ENCODE results near the gene MORN4. TPM values are rescaled to one million over a fixed set of nuclear protein-coding genes. Genes with fewer than 3 reads are reported as not detected.

MORN4 gene
- polyA plus RNA-seq, 1 donor (not counting 4 experiments of a cell fraction or from before 2014, with no cell fraction given): 9.1 TPM

- DNase-seq (ENCODE audit: low read depth, low spot score) (no peak), FAIRE-seq (no peak)
- TF ChIP-seq CTCF (optimal IDR thresholded peaks at IDR 0.05 in 1 of 3, IDR thresholded peaks at IDR 0.05 in 1 of 3, conservative IDR thresholded peaks at IDR 0.05 in 1 of 3; ENCODE audit: extremely low read depth in 1 of 3, insufficient read depth in 2 of 3, low read length in 3 of 3) (no peak), EZH2 (IDR thresholded peaks at IDR 0.05; ENCODE audit: low read length) (no peak)
- Histone ChIP-seq H2AFZ (ENCODE audit: control insufficient read depth, low read length) (no peak overlapping the region), H3K9ac (ENCODE audit: control insufficient read depth, extremely low read depth, insufficient read depth, low read length) (no peak overlapping the region), H3K79me2 (ENCODE audit: control insufficient read depth, insufficient read depth, low read length) (no peaks in the 10 kb centered on the region), H3K27ac (ENCODE audit: control insufficient read depth, insufficient read depth, low read length) (no peak overlapping the region), H3K4me1 (ENCODE audit: control insufficient read depth, extremely low read depth, insufficient read depth, low read length) (peaks cover 16% of the 10 kb centered on the region), H3K9me1 (ENCODE audit: control insufficient read depth, extremely low read depth, insufficient read depth, low read length) (no peaks in the 10 kb centered on the region), H3K9me3 (ENCODE audit: control insufficient read depth, low read depth, low read length) (no peaks in the 10 kb centered on the region), H3K4me3 (ENCODE audit: control insufficient read depth in 2 of 3, extremely low read depth in 1 of 3, insufficient read depth in 2 of 3, low read depth in 1 of 3, low read length in 3 of 3) (no peak overlapping the region), H3K27me3 (ENCODE audit: control insufficient read depth, extremely low read depth, insufficient read depth, low read length) (no peaks in the 10 kb centered on the region), H3K36me3 (ENCODE audit: control insufficient read depth in 2 of 2, extremely low read depth in 1 of 2, insufficient read depth in 2 of 2, low read length in 2 of 2) (no peaks in the 10 kb centered on the region), H3K4me2 (ENCODE audit: control insufficient read depth, extremely low read depth, insufficient read depth, low read depth, low read length) (no peak overlapping the region), H4K20me1 (ENCODE audit: control insufficient read depth, extremely low read depth, insufficient read depth, low read length) (no peaks in the 10 kb centered on the region)
- dilution Hi-C loops (cut with MboI; ENCODE audit: extremely low pct_ligation_motif_present, low sequenced_read_pairs): no loop called here
Measured at GRCh38 chr10:97582169-97582568, 51.1 kb downstream of the MORN4 start.

- no peak overlapping the region for H3K4me3 ChIP-seq (ENCODE audit: control insufficient read depth in 2 of 3, extremely low read depth in 1 of 3, insufficient read depth in 2 of 3, low read depth in 1 of 3, low read length in 3 of 3)
- H3K27ac ChIP-seq (ENCODE audit: control insufficient read depth, insufficient read depth, low read length): no peak overlapping the region
- dilution Hi-C loops (cut with MboI; ENCODE audit: extremely low pct_ligation_motif_present, low sequenced_read_pairs): no loop called here
- H3K9me3 ChIP-seq (ENCODE audit: control insufficient read depth, low read depth, low read length): no peaks in the 10 kb centered on the region
- H2AFZ ChIP-seq (ENCODE audit: control insufficient read depth, low read length): no peak overlapping the region
- peaks cover 16% of the 10 kb centered on the region for H3K4me1 ChIP-seq (ENCODE audit: control insufficient read depth, extremely low read depth, insufficient read depth, low read length)
- no peak for FAIRE-seq
- no peak overlapping the region for H3K4me2 ChIP-seq (ENCODE audit: control insufficient read depth, extremely low read depth, insufficient read depth, low read depth, low read length)
- no peaks in the 10 kb centered on the region for H3K9me1 ChIP-seq (ENCODE audit: control insufficient read depth, extremely low read depth, insufficient read depth, low read length)
- no peak overlapping the region for H3K9ac ChIP-seq (ENCODE audit: control insufficient read depth, extremely low read depth, insufficient read depth, low read length)
- no peaks in the 10 kb centered on the region for H3K27me3 ChIP-seq (ENCODE audit: control insufficient read depth, extremely low read depth, insufficient read depth, low read length)
- H3K79me2 ChIP-seq (ENCODE audit: control insufficient read depth, insufficient read depth, low read length): no peaks in the 10 kb centered on the region
- no peaks in the 10 kb centered on the region for H4K20me1 ChIP-seq (ENCODE audit: control insufficient read depth, extremely low read depth, insufficient read depth, low read length)
- DNase-seq (ENCODE audit: low read depth, low spot score): no peak
- no peaks in the 10 kb centered on the region for H3K36me3 ChIP-seq (ENCODE audit: control insufficient read depth in 2 of 2, extremely low read depth in 1 of 2, insufficient read depth in 2 of 2, low read length in 2 of 2)
- TF ChIP-seq CTCF (optimal IDR thresholded peaks at IDR 0.05 in 1 of 3, IDR thresholded peaks at IDR 0.05 in 1 of 3, conservative IDR thresholded peaks at IDR 0.05 in 1 of 3; ENCODE audit: extremely low read depth in 1 of 3, insufficient read depth in 2 of 3, low read length in 3 of 3) (no peak), EZH2 (IDR thresholded peaks at IDR 0.05; ENCODE audit: low read length) (no peak)
Measured at GRCh38 chr10:97580421-97581367, 52.6 kb downstream of the MORN4 start.
